Stomach (tissue), 9 donors: ENCODE results near the gene BRD7. TPM values are rescaled to one million over a fixed set of nuclear protein-coding genes. Genes with fewer than 3 reads are reported as not detected.

ENCODE experiments used
- DNase-seq, 2 donors: peaks; one replicate each; pipeline versions ENCODE4 v3.0.0 to v3.0.0-alpha.2; 2013 to 2019
- H3K27ac ChIP-seq, 5 donors: fragments of 200-600 bp in 4 of 5; sonication (generic) in 4 of 5; one replicate each; pipeline ENCODE4 v1.5.1; 2013 to 2019; ENCODE audit warnings: mild to moderate bottlenecking in 1 of 5, moderate library complexity in 1 of 5
- H3K27me3 ChIP-seq, 3 donors: fragments of 200-600 bp; sonication (generic); one replicate each; pipeline ENCODE4 v1.5.1; 2017 to 2019; ENCODE audit warnings: mixed run types in 1 of 3
- H3K36me3 ChIP-seq, 4 donors: fragments of 200-600 bp; sonication (generic); 1 replicate in 3 of 4; 2 replicates in 1 of 4; pipeline ENCODE4 v1.5.1; 2016 to 2019
- H3K4me1 ChIP-seq, 4 donors: fragments of 200-600 bp; sonication (generic); one replicate each; pipeline ENCODE4 v1.5.1; 2016 to 2019
- H3K4me3 ChIP-seq, 4 donors: fragments of 200-600 bp; sonication (generic) in 3 of 4; one replicate each; pipeline ENCODE4 v1.5.1; 2016 to 2019; ENCODE audit warnings: mild to moderate bottlenecking in 1 of 4
- H3K9me3 ChIP-seq, 4 donors: fragments of 200-600 bp; sonication (generic); one replicate each; pipeline ENCODE4 v1.5.1; 2016 to 2019
- EP300 ChIP-seq: sonication (generic); formaldehyde crosslinking; IDR thresholded peaks from one replicate; pipeline ENCODE4 v1.6.1; 2017; ENCODE audit warnings: antibody characterized with exemption
- POLR2A ChIP-seq, 4 donors: fragments of 450-650 bp; IDR thresholded peaks; one replicate each; pipeline ENCODE4 v1.6.1; 2016; ENCODE audit warnings: antibody characterized with exemption in 4 of 4, control low read depth in 2 of 4, mild to moderate bottlenecking in 1 of 4, moderate library complexity in 1 of 4
- POLR2AphosphoS5 ChIP-seq, 3 donors: sonication (generic); formaldehyde crosslinking; IDR thresholded peaks; one replicate each; pipeline ENCODE4 v1.6.1; 2016; ENCODE audit warnings: antibody characterized with exemption in 3 of 3
- WGBS, 5 donors: extraction: QIAGEN DNeasy Blood & Tissue Kit in 3 of 5; methylation state at CpG; one replicate each; pipeline versions ENCODE4 v1.1.5 to v1.1.7; 2013 to 2018; 5-methylcytosine and 5-hydroxymethylcytosine counted together
- intact Hi-C: fragments of 100-400 bp; cut with DNase I; formaldehyde crosslinking; loops from one replicate; pipeline ENCODE4 v1.15.1; 2023; ENCODE audit warnings: low total_unique reads
- polyA plus RNA-seq, 3 donors: library from polyadenylated mRNA; stranded (reverse); fragments of 200-250 nt; gene quantifications; one replicate each; pipeline ENCODE4 v1.2.3, GENCODE V29; 2013
- total RNA-seq, 5 donors: library from RNA; depleted of rRNA; stranded (reverse); fragments of >200 nt; gene quantifications; one replicate each; pipeline versions ENCODE4 v1.1.0 to v1.2.3, GENCODE V29; 2014 to 2016
- TF ChIP-seq, protein P1 (sequence below), 7 experiments: fragments of 450-650 bp in 4 of 7; fragments of 200-600 bp in 3 of 7; sonication (generic) in 3 of 7; IDR thresholded peaks; one replicate each; pipeline ENCODE4 v1.5.1; 2016 to 2019; ENCODE audit warnings: antibody characterized with exemption in 7 of 7, control low read depth in 2 of 7, mild to moderate bottlenecking in 1 of 7
- donor health status: healthy with polysubstance abuse.
- donor health status: Bipolar disorder and iron deficiency.
- donor health status: healthy.

BRD7 gene
- total and polyA plus RNA-seq, 8 donors = 9.3 to 71.8 (median 37.3) TPM

DNA sequence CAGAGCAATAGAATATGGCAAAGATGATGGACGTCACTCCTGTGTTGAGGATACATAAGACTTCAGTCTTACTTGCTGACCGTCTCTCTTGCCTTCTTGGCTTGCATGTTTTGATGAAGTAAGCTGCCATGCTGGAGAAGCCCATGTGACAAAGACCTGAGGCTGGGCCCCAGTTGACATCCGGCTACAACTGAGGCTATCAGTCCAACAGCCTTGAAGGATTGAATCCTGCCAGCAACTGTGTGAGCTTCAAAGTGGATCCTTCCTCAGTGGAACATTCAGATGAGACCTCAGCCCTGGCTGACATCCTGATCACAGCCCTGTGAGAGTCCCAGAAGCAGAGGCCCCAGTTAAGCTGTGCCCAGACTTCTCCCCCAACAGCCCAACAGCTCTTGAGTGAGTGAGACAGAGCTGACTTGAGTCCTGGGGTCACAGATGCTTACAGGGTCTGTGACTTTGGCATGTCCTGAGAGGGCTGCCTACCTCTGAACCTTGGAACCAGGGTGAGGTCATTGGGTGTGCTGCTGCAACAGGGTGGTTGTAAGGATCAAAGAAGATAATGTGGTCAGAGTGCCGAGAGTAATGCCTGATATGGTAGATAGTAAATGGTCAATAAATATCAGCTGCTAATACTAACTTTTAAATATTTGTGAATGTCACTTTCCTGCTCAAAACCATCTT lies 2.4 kb upstream of the BRD7 start:
- Histone ChIP-seq H3K4me3 (no peak overlapping the region), H3K27me3 (no peaks in the 10 kb centered on the region), H3K36me3 (peaks cover 0 to 6% (median 1%) of the 10 kb centered on the region in 4 donors), H3K9me3 (no peaks in the 10 kb centered on the region), H3K4me1 (peaks cover 13 to 34% (median 27%) of the 10 kb centered on the region in 4 donors), H3K27ac (no peak overlapping the region)
- intact Hi-C loops = loop anchor here (10.0 kb wide), 1 partner anchor 294 kb away; no protein-coding TSS in a partner anchor
- TF ChIP-seq POLR2A (IDR thresholded peaks at IDR 0.05) (no peak), POLR2AphosphoS5 (IDR thresholded peaks at IDR 0.05) (no peak), EP300 (no peak)
- TF ChIP-seq, protein P1, sequence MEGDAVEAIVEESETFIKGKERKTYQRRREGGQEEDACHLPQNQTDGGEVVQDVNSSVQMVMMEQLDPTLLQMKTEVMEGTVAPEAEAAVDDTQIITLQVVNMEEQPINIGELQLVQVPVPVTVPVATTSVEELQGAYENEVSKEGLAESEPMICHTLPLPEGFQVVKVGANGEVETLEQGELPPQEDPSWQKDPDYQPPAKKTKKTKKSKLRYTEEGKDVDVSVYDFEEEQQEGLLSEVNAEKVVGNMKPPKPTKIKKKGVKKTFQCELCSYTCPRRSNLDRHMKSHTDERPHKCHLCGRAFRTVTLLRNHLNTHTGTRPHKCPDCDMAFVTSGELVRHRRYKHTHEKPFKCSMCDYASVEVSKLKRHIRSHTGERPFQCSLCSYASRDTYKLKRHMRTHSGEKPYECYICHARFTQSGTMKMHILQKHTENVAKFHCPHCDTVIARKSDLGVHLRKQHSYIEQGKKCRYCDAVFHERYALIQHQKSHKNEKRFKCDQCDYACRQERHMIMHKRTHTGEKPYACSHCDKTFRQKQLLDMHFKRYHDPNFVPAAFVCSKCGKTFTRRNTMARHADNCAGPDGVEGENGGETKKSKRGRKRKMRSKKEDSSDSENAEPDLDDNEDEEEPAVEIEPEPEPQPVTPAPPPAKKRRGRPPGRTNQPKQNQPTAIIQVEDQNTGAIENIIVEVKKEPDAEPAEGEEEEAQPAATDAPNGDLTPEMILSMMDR (IDR thresholded peaks at IDR 0.05) = no peak
- WGBS, 5 donors = 77 to 88% (median 85%) methylated on average over 4 of the region's 4 CpGs
- DNase-seq = no peak

DNA sequence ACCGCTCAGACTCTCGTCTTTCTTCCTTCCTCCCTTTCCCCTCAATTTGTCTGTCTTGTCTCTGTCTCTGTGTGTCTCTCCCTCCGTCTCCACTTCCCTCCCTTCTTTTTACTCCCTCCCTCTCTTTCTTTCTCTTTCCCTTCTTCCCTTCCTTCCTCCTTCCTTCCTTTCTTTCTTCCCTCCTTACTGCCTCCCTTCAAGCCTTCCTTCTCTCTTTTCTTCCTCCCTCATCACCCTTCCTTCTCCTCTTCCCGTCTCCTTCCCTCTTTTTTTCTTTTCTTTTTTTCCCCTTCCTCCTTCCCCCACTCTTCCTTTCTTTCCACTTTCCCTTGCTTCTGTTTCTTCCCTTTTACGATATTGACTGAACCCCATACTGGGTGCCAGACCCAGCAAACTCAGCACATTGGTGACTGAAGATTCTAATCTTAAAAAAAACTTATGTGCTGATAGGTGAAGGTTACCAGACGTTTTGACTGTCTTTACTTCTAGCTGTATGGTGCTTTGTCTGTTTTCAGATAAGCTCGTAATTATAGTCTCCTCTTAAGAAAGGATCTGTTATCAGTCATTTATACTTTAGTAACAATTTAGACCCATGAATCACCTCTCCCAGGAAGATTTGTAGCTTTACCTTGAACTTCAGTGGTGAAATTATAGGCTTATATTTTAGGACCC lies 481 bp upstream of the BRD7 start:
- Histone ChIP-seq H3K4me1 (peaks cover 20 to 51% (median 42%) of the 10 kb centered on the region in 4 donors), H3K9me3 (no peaks in the 10 kb centered on the region), H3K36me3 (peaks cover 2 to 21% (median 14%) of the 10 kb centered on the region in 4 donors), H3K27me3 (no peaks in the 10 kb centered on the region), H3K4me3 (peak overlapping the region; percentile 42 to 100 (median 98)), H3K27ac (peak overlapping the region in 4 of 5 donors; percentile 58 to 87 (median 72))
- no peak for TF ChIP-seq EP300
- TF ChIP-seq, protein P1 (IDR thresholded peaks at IDR 0.05) = peak in 1 of 7 experiments; percentile 16
- TF ChIP-seq POLR2AphosphoS5 (IDR thresholded peaks at IDR 0.05) = no peak
- TF ChIP-seq POLR2A (IDR thresholded peaks at IDR 0.05) = no peak
- intact Hi-C loops = no loop called here
- no peak for DNase-seq
- WGBS, 5 donors = 9 to 24% (median 13%) methylated on average over 5 to 7 of the region's 7 CpGs

DNA sequence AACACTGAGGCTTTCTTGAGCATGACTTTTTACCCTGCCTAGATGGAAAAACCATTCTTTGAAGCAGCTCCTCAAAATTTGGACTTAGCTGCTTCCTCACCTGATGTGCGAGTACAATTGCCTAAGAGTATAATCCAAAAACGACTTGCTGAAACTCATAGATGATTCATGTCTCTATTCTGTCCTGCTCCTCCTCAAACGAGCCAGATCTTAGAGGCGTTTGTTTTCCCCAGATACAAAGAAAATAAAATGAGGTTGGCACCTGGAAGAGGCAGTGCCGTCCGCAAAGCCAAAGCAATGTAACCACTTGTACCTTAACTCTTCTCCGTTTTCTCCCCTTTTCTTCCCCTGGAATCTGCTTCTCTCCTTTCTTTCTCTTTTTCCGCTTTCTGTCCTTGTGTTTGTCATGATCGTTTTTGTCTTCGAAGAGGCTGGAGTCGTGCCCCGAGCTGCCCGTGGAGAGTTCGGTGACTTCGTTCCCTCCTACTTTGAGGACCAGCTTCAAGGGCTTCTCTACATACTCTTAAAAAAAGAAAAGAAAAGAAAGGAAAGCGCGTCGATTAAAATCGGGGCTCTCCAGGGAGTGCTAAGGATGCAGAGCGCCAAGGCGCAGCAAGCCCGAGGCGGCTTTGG lies 895 bp downstream of the BRD7 start:
- peak overlapping the region; percentile 67 to 87 (median 80) for H3K27ac ChIP-seq
- 3 to 6% (median 4%) methylated on average over 23 of the region's 23 CpGs for WGBS, 5 donors
- H3K36me3 ChIP-seq = peaks cover 9 to 35% (median 27%) of the 10 kb centered on the region in 4 donors
- intact Hi-C loops = no loop called here
- no peaks in the 10 kb centered on the region for H3K9me3 ChIP-seq
- peak overlapping the region; percentile 98 to 100 (median 100) for H3K4me3 ChIP-seq
- H3K27me3 ChIP-seq = no peaks in the 10 kb centered on the region
- TF ChIP-seq, protein P1 (IDR thresholded peaks at IDR 0.05) = no peak
- TF ChIP-seq EP300 = no peak
- TF ChIP-seq POLR2AphosphoS5 (IDR thresholded peaks at IDR 0.05) = no peak
- peaks cover 20 to 64% (median 48%) of the 10 kb centered on the region in 4 donors for H3K4me1 ChIP-seq
- no peak for DNase-seq

DNA sequence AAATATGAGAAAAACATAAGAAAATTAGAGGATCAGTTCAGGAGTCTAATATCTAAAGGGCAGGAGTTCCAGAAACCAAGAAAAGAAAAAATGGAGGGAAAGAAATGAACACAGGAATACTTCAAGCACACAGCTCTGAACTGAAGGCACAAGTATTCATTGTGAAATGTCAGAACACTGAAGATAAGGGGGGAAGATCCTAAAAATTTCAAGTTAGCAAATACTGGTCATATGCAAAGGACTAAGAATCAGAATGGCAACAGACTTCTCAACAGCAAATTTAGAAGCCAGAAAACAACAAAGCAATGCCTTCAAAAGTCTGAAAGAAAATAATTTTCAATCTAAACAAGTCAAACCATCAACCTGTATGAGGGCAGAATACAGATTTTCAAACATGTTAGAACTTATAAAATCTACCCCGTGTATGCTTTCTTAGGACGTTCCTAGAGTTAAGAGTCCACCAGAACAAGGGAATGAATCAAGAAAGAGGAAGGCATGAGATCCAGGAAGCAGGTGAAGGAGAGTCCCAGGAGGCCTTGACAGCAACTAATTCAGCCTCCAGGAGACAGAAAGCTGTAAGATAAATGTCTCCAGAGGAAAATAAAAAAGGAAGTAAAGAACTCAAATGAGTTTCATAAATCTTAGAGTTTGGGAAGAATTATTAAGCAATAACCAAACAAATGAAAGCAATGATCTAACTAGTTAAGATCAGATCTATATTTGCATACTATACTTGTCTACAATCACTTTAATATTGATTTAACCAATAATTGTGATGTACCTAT lies 2.8 kb downstream of the BRD7 start:
- H3K27ac ChIP-seq = no peak overlapping the region
- H3K4me3 ChIP-seq = no peak overlapping the region
- H3K27me3 ChIP-seq = no peaks in the 10 kb centered on the region
- peaks cover 30 to 77% (median 54%) of the 10 kb centered on the region in 4 donors for H3K4me1 ChIP-seq
- DNase-seq = no peak
- no peak for TF ChIP-seq EP300
- TF ChIP-seq POLR2AphosphoS5 (IDR thresholded peaks at IDR 0.05) = no peak
- TF ChIP-seq, protein P1 (IDR thresholded peaks at IDR 0.05) = no peak
- TF ChIP-seq POLR2A (IDR thresholded peaks at IDR 0.05) = no peak
- WGBS, 5 donors = 43 to 50% (median 44%) methylated on average over 2 of the region's 2 CpGs
- intact Hi-C loops = no loop called here
- no peaks in the 10 kb centered on the region for H3K9me3 ChIP-seq
- H3K36me3 ChIP-seq = peaks cover 13 to 53% (median 42%) of the 10 kb centered on the region in 4 donors
